ENCODE results near the gene TOLLIP.
"Not testable (repeated sequence)": the region's sequence is repeated elsewhere in the genome, so short reads cannot be mapped to it uniquely, and the experiment has no call there.

Gene TOLLIP

GRCh38 chr11:1343391-1344055 is 34.1 kb upstream of the TOLLIP start:
- DNase-seq (ENCODE audit: low read depth) = no peak

- DNase-seq (ENCODE audit: low read depth) = no peak
Observed at GRCh38 chr11:1342946-1343345, 33.5 kb upstream of the TOLLIP start.

- DNase-seq (ENCODE audit: low read depth) = no peak
Observed at GRCh38 chr11:1341928-1342524, 32.6 kb upstream of the TOLLIP start.

GRCh38 chr11:1341226-1341625 is 31.8 kb upstream of the TOLLIP start:
- DNase-seq (ENCODE audit: low read depth) = not testable (repeated sequence)

DNA sequence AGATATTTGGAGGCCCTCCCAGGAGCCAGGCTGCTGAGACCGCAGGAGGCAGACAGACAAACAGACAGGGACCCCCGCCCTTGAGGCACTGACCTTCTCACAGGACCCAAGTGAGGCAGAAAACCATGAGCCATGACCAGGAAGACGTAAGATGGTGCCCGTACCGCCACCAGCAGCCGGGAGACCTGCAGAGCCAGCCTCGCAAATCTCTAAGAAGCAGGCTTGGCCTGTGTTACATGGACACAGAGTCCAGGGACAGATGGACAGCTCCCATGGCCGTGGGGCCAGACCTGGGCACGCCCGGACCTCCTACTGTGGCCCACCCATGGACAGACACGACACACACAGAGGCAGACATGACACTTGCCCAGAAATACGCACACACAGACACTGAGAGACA is 30.7 kb upstream of the TOLLIP start:
- DNase-seq (ENCODE audit: low read depth) = no peak

DNA sequence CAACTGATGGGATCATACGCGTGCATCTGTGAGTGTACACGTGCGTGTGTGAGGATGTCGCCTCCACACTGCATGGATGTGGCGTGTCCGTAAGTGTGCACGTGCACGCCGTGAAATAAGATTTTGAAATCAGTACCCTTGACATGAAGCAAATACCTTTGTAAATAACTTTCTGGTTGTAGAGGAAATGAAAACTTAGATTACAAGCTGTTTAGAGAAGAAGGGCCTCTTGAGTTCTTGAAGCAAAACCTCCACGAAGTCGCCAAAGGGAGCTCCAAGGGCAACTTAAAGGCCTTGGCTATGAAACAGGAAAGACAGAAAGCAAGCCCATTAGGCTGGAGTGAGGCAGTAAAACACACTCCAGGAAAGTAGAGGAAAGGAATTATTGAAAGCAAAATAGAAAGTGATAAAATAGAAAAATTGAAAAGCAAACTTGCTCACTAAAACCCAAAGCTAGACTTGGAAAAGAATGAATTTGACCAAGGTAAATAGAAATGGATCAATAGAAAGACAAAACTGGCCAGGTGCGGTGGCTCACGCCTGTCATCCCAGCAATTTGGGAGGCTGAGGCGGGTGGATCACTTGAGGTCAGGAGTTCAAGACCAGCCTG is 29.7 kb upstream of the TOLLIP start:
- no peak for DNase-seq (ENCODE audit: low read depth)

GRCh38 chr11:1338201-1339065 is 29.0 kb upstream of the TOLLIP start:
- no peak for DNase-seq (ENCODE audit: low read depth)

DNA sequence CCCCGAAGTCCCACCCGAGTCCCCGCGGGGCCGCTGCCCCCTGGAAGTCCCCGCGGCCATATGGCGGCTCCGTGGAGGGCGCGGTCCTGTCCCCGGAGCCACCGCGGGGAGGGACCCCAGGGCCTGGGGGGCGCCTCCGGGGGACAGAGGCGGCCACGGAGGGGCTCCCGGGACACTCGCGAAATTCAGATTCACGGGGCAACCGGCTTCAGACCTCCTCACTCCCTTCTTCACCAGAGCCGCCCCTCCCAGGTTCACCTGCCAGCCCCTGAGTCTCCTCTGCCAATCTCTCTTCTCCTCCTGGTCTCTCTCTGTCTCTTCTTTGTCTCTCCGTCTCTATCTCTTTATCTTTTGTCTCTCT is 28.2 kb upstream of the TOLLIP start:
- no peak for DNase-seq (ENCODE audit: low read depth)

DNA sequence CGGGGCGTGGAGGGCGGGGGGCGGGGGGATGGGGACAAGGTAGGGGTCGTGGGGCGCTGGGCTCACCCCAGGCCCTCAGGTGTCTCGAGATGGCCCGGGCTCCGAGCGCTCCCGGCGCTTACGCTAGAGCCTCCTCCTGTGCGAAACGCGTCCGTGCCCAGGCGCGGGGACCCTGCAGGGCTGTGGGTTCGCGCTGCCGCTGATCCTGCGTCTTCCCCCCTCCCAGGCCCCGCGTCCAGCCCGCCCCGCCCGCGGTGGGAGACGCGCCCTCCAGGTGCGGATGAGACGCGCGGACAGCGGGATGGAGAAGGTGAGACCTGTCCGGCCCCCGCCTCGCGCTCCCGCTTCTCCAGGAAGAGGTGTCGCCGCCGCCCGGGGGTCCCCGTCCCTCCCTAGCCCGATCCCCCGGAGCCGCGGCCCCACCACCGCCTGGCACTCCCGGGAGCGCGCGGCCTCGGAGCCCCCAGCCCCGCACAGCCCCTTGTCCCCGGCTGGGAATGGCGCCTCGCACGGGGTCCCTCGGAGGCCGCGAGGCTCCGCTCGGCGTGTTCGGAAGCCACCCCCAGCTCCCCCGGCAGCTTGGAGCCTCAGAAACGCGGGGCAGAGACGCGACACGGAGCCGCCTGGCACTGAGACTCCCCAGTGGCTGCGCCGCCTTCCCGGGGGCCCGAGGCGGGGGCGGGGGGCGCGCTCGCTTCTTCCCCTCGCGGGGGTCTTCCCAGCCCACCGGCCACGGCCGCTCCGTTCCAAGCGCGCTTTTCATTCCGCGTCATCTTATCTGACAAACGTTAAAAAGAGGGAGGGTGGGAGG is 27.6 kb upstream of the TOLLIP start:
- DNase-seq (ENCODE audit: low read depth) = peak; percentile 37

DNA sequence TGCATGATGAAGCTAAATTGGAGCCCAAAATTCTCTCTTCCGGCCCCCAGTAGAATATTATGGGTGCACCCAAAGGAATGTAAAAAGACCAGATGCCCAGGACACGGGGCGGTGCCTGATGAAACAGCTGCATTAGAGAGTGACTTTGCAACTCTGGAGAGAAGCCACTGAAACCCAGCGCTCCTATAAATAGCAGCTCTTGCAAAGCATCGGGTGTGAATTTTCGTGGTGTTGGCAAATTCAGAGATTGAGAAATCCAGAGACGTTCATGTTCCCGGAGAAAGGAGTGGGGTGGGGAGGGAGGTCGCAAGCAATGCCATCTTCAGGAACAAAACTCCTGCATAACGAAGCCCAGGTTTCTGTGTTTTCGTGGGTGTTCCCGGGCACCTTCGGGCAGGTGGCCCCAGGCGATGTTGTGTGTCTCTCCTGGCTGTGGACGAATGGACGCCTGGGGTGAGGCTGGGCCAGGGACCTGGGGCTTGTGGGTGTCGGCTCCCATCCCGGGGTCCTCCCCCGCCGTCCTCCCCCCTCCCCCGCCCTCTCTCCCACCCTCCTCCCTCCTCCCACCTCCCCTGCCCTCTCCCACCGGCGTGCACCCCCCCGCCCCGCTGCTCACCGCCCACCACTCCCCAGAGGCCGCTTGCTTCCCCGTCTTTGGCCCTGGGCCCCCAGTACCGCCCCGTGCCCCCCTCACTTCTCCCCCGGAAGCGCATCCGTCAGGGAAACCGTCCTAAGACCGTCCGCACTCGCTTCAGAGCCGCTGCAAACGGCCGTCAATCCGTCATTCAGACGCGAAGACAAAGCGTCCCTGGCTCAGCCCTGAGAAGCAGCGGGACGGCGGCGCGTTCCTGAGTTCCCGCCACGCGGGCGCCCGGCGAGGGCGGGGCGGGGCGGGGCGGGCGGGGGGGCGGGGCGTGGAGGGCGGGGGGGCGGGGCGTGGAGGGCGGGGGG is 26.7 kb upstream of the TOLLIP start:
- DNase-seq (ENCODE audit: low read depth) = peak; percentile 52

- no peak for DNase-seq (ENCODE audit: low read depth)
Observed at GRCh38 chr11:1335264-1335810, 25.9 kb upstream of the TOLLIP start.

DNA sequence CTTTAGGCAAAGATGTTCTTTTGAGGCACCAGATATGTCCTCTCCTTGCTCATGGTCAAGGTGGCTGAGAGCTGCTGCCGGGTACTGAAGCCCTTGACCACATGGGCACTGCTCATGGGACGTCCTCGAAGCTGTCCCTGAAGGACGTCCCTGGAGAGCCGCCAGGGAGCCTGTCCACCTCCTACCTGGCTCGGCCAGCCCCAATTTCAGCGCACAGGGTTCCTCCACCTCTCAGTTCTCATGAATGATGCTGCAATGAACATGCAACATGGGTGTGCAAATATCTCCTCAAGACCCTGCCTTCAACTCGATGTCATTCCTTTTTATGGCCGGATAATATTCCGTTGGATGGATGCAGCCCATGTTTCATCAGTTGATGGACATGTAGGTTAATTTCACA is 24.4 kb upstream of the TOLLIP start:
- no peak for DNase-seq (ENCODE audit: low read depth)

- DNase-seq (ENCODE audit: low read depth) = no peak
Observed at GRCh38 chr11:1333091-1333772, 23.8 kb upstream of the TOLLIP start.

DNA sequence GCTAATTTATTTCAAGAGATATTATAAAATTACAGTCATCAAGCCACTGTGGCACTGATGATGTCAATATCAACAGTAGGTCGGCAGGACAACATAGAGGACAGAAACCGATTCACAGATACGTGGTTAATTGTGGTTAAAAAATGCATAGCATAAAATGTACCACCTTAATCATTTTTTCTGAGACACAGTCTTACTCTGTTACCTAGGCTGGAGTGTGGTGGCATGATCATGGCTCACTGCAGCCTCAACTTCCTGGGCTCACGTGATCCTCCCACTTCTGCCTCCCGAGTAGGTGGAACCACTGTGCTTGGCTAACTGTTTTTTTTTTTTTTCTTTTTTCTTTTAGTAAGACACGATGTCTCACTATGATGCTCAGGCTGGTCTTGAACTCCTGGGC is 21.0 kb upstream of the TOLLIP start:
- no peak for DNase-seq (ENCODE audit: low read depth)

DNA sequence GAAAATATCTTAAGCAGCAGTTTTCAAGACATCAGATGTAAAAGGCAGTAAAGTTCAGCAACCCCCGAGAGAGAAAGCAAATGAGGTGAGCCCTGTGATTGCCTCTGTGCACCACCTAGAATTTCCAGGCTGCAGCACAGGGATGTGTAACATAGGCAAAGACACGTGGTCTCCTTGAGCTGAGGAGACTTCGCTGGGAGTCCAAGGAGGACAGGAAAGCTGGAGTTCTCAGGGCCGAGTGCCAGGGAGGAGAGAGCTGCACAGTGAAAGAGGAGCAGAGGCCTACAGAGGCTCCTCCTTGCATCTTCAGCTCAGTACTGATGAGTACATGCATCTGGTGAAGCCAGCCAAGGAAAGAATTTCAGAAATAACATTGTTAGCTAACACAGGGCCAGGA is 17.6 kb upstream of the TOLLIP start:
- DNase-seq (ENCODE audit: low read depth) = no peak

- DNase-seq (ENCODE audit: low read depth) = no peak
Observed at GRCh38 chr11:1326435-1327063, 17.1 kb upstream of the TOLLIP start.

GRCh38 chr11:1323774-1324173 is 14.3 kb upstream of the TOLLIP start:
- DNase-seq (ENCODE audit: low read depth) = no peak

GRCh38 chr11:1317993-1318392 is 8.6 kb upstream of the TOLLIP start:
- no peak for DNase-seq (ENCODE audit: low read depth)

DNA sequence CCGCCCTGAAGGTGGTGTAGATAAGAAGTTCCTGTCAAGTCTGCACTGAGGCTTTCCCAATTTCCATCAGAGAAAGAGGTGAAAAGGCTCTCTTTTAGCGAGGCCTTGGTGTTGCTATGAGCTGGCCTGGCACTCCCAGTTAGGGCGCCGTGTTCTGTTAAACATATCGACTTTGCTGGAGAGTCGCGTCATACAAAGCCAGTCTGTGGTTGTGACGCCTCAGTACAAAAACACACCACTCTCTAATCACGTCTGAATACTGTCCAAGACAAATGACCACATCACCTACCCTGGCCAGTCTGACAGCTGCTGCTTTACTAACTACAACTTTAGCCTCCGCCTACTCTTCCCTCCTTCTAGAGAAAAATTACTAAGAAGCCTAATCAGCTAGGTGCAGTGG is 8.0 kb upstream of the TOLLIP start:
- DNase-seq (ENCODE audit: low read depth) = no peak
